Fibroblast of lung (primary cell): ENCODE measurements around the gene ZIK1.

Experiments used
- CTCF ChIP-seq, 2 donors: IDR thresholded peaks in 1 of 2; conservative IDR thresholded peaks in 1 of 2; 1 replicate in 1 of 2; 2 replicates in 1 of 2; pipeline ENCODE4 v1.5.1; 2011 to 2012; ENCODE audit warnings: low read length in 2 of 2, control low read depth in 1 of 2, inconsistent platforms in 1 of 2, low read depth in 1 of 2, mild to moderate bottlenecking in 1 of 2
- EZH2 ChIP-seq: IDR thresholded peaks from 2 replicates; pipeline ENCODE4 v1.5.1; 2012; ENCODE audit warnings: low read length, control low read depth, mild to moderate bottlenecking; ENCODE audit errors: missing control alignments

GRCh38 chr19:57613941-57614743, 30.2 kb downstream of the ZIK1 start, which contains the start of gene ZNF134:
- TF ChIP-seq CTCF (conservative IDR thresholded peaks at IDR 0.05 in 1 of 2, IDR thresholded peaks at IDR 0.05 in 1 of 2; ENCODE audit: low read depth in 1 of 2, low read length in 2 of 2) (peak; percentile 31 to 48), EZH2 (no peak)
